T-cell (primary cell): ENCODE data around the gene ANKRD62. TPM values are rescaled to one million over a fixed set of nuclear protein-coding genes. Genes with fewer than 3 reads are reported as not detected.

ENCODE experiments used
- ATAC-seq, 4 experiments: fragments of 200-7000 bp in 3 of 4; fragments of 150-1000 bp in 1 of 4; cut with Tn5 transposase; replicated peaks in 1 of 4; 1 replicate in 3 of 4; 2 replicates in 1 of 4; pipeline ENCODE4 v1.10.0; 2021; ENCODE audit warnings: moderate library complexity in 3 of 4, mild to moderate bottlenecking in 2 of 4, moderate number of reproducible peaks in 1 of 4
- CTCF ChIA-PET, 2 donors: fragments of 300-600 bp; sonication (Branson Sonifier 250); formaldehyde crosslinking; loops; one replicate each; lab custom pipeline; 2022; ENCODE audit warnings: antibody characterized with exemption in 2 of 2; lab: Charles Lee
- POLR2A ChIA-PET, 2 donors: fragments of 300-600 bp; sonication (Branson Sonifier 250); formaldehyde crosslinking; loops; one replicate each; lab custom pipeline; 2022; ENCODE audit warnings: antibody characterized with exemption in 2 of 2; lab: Charles Lee
- DNase-seq, 35 experiments: peaks; one replicate each; pipeline versions ENCODE4 v3.0.0 to v3.0.0-alpha.2; 2013 to 2023
- H3K27ac ChIP-seq: one replicate; pipeline ENCODE4 v1.5.1; 2013; ENCODE audit warnings: low read length
- H3K27me3 ChIP-seq, 2 experiments: replicated peaks in 1 of 2; 1 replicate in 1 of 2; 2 replicates in 1 of 2; pipeline versions ENCODE4 v1.6.1 to v1.7.0; 2013; ENCODE audit warnings: low read length in 1 of 2, mixed read lengths in 1 of 2; ENCODE audit not compliant: control insufficient read depth in 2 of 2, insufficient read depth in 2 of 2; ENCODE audit errors: extremely low read depth in 1 of 2
- H3K36me3 ChIP-seq, 2 donors: 1 replicate in 1 of 2; 2 replicates in 1 of 2; pipeline versions ENCODE4 v1.6.1 to v1.7.0; 2013; ENCODE audit warnings: low read length in 1 of 2; ENCODE audit not compliant: control insufficient read depth in 2 of 2, insufficient read depth in 1 of 2; ENCODE audit errors: extremely low read depth in 1 of 2
- H3K4me1 ChIP-seq, 2 experiments: 1 replicate in 1 of 2; 2 replicates in 1 of 2; pipeline versions ENCODE4 v1.6.1 to v1.7.0; 2013; ENCODE audit warnings: low read length in 2 of 2, mixed read lengths in 1 of 2; ENCODE audit not compliant: insufficient read depth in 2 of 2, control insufficient read depth in 1 of 2; ENCODE audit errors: extremely low read depth in 1 of 2
- H3K4me3 ChIP-seq, 2 donors: 1 replicate in 1 of 2; 2 replicates in 1 of 2; pipeline versions ENCODE4 v1.5.1 to v1.7.0; 2013; ENCODE audit warnings: mild to moderate bottlenecking in 2 of 2, low read length in 1 of 2, moderate library complexity in 1 of 2; ENCODE audit not compliant: control insufficient read depth in 1 of 2; ENCODE audit errors: extremely low read depth in 1 of 2
- H3K9me3 ChIP-seq: 2 replicates; pipeline ENCODE4 v1.7.0; 2013
- H3K27ac Mint-ChIP-seq, 2 donors: one replicate each; pipeline ENCODE4 v1.8.0; 2020 to 2021; ENCODE audit warnings: mild to moderate bottlenecking in 2 of 2, mixed read lengths in 2 of 2
- H3K27me3 Mint-ChIP-seq, 2 donors: one replicate each; pipeline ENCODE4 v1.8.0; 2021 to 2022; ENCODE audit warnings: mixed read lengths in 2 of 2
- H3K36me3 Mint-ChIP-seq: one replicate; pipeline ENCODE4 v1.8.0; 2021; ENCODE audit warnings: mixed read lengths
- H3K4me1 Mint-ChIP-seq, 3 donors: one replicate each; pipeline ENCODE4 v1.8.0; 2020 to 2022; ENCODE audit warnings: mixed read lengths in 3 of 3, mild to moderate bottlenecking in 1 of 3
- H3K4me3 Mint-ChIP-seq, 3 donors: one replicate each; pipeline ENCODE4 v1.8.0; 2020 to 2022; ENCODE audit warnings: mild to moderate bottlenecking in 3 of 3, mixed read lengths in 3 of 3, moderate library complexity in 3 of 3
- H3K9me3 Mint-ChIP-seq, 3 donors: one replicate each; pipeline ENCODE4 v1.8.0; 2020 to 2022; ENCODE audit warnings: mixed read lengths in 3 of 3
- WGBS: methylation state at CpG from one replicate; pipeline ENCODE4 v1.1.5; 2013; ENCODE audit warnings: missing lambda C conversion rate; ENCODE audit not compliant: insufficient coverage; 5-methylcytosine and 5-hydroxymethylcytosine counted together
- total RNA-seq, 35 experiments: library from RNA in 6 of 35; stranded (reverse) in 6 of 35; fragments of 120-200 nt in 1 of 35; gene quantifications; one replicate each; pipeline versions ENCODE4 v1.2.1 to v1.2.4 and lab custom pipeline; 2013 to 2026

Gene ANKRD62
- total RNA-seq = not detected
- total RNA-seq (2013) = not detected
- 0 to 0.14 (median 0) reads per million in 29 experiments for total RNA-seq (lab: John Stamatoyannopoulos, UW)

DNA sequence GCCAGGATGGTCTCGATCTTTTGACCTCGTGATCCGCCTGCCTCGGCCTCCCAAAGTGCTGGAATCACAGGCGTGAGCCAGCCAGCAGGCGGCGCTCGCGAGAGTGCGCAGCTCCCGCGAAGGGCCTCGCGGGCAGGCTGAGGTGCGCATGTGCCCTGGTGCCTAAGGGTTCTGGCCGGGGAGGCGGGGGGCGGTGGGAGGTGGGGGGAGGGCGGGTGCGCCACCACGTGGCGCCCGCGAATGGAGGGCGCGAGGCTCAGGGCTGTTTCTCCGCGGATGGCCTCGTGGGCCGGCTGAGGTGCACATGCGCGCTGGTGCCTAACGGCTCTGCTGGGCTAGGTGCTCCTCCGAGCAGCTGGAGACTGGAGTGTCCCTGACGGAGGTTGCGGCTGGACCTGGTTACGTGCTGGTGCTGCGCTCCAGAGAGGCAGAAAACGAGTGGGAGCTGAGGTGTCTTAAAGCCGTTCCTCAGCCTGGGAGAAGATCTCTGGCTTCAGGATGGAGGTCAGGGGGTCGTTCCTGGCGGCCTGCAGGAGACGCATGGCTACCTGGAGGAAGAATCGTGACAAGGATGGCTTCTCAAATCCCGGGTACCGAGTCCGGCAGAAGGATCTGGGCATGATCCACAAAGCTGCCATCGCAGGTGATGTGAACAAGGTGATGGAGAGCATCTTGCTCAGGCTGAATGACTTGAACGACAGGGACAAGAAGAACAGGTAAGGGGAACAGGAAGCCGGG is at the start of gene ANKRD62:
ANKRD62 (plus strand) TSS at position 324 of the 738 bp plus-strand sequence; CDS start at position 499, 175 bp downstream.
- 91% methylated on average over 26 of the region's 50 CpGs for WGBS
- ChIA-PET POLR2A (no interaction called here), CTCF (no interaction called here)
- no peaks in the 10 kb centered on the region for H3K4me1 Mint-ChIP-seq
- H3K9me3 Mint-ChIP-seq = peaks cover 0 to 3% (median 0%) of the 10 kb centered on the region in 3 donors
- no peak within 1 kb of the TSS for H3K4me3 Mint-ChIP-seq
- H3K9me3 ChIP-seq = no peaks in the 10 kb centered on the region
- no peaks in the 10 kb centered on the region for H3K4me1 ChIP-seq
- no peak within 1 kb of the TSS for H3K27ac Mint-ChIP-seq
- H3K36me3 ChIP-seq = no peaks in the 10 kb centered on the region
- H3K4me3 ChIP-seq = no peak within 1 kb of the TSS
- ATAC-seq (no peak), DNase-seq (no peak)
- H3K27me3 ChIP-seq = peaks cover 0 to 6% of the 10 kb centered on the region in 2 experiments
- H3K27ac ChIP-seq = no peak within 1 kb of the TSS
- peaks cover 7 to 16% of the 10 kb centered on the region in 2 donors for H3K27me3 Mint-ChIP-seq
- no peaks in the 10 kb centered on the region for H3K36me3 Mint-ChIP-seq

DNA sequence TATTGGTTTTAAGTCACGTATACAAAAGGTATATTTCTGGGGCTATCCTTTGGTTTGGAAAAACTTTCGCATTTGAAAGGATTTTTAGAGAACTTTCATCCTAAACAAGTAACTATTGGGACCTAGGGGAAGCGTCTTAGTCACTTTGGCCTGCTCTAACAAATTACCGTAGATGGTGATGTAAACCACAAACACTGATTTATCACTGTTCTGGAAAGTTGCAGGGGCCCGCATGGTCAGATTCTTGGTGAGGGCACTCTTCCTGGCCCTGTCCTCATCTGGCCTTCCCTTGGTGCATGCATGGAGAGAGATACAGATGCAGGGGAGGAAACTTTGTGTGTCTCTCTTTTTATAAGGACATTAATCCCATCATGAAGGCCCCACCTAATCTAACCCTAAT is 49.1 kb upstream of the ANKRD62 start:
- CTCF ChIA-PET = no interaction called here
- no peak overlapping the region for H3K4me3 Mint-ChIP-seq

GRCh38 chr18:12046046-12046750 is 47.4 kb upstream of the ANKRD62 start:
- no peaks in the 10 kb centered on the region for H3K9me3 Mint-ChIP-seq
- H3K27me3 Mint-ChIP-seq = peaks cover 17 to 27% of the 10 kb centered on the region in 2 donors
- ATAC-seq (no peak), DNase-seq (no peak)
- Histone ChIP-seq H3K27ac (no peak overlapping the region), H3K4me3 (no peak overlapping the region), H3K9me3 (no peaks in the 10 kb centered on the region), H3K36me3 (no peaks in the 10 kb centered on the region), H3K4me1 (no peaks in the 10 kb centered on the region), H3K27me3 (peaks cover 0 to 20% of the 10 kb centered on the region in 2 experiments)
- H3K27ac Mint-ChIP-seq = no peak overlapping the region
- WGBS = 82% methylated on average over 15 of the region's 15 CpGs
- no peaks in the 10 kb centered on the region for H3K36me3 Mint-ChIP-seq
- H3K4me1 Mint-ChIP-seq = peaks cover 0 to 4% (median 0%) of the 10 kb centered on the region in 3 donors
- ChIA-PET POLR2A (no interaction called here), CTCF (no interaction called here)
- H3K4me3 Mint-ChIP-seq = no peak overlapping the region

More for the DNA sequence above, 49.1 kb upstream of the ANKRD62 start:
- no peaks in the 10 kb centered on the region for H3K36me3 Mint-ChIP-seq
- WGBS = 100% methylated on average over 1 of the region's 5 CpGs
- no peaks in the 10 kb centered on the region for H3K9me3 Mint-ChIP-seq
- peaks cover 17 to 27% of the 10 kb centered on the region in 2 donors for H3K27me3 Mint-ChIP-seq
- no peaks in the 10 kb centered on the region for H3K9me3 ChIP-seq
- ATAC-seq (no peak), DNase-seq (no peak)
- H3K27me3 ChIP-seq = peaks cover 0 to 20% of the 10 kb centered on the region in 2 experiments
- no peak overlapping the region for H3K4me3 ChIP-seq
- no peaks in the 10 kb centered on the region for H3K4me1 ChIP-seq
- no peaks in the 10 kb centered on the region for H3K36me3 ChIP-seq
- no peak overlapping the region for H3K27ac Mint-ChIP-seq
- POLR2A ChIA-PET = no interaction called here
- no peak overlapping the region for H3K27ac ChIP-seq
- no peaks in the 10 kb centered on the region for H3K4me1 Mint-ChIP-seq

- H3K9me3 ChIP-seq = no peaks in the 10 kb centered on the region
- 68% methylated on average over 7 of the region's 12 CpGs for WGBS
- H3K27me3 Mint-ChIP-seq = peaks cover 17 to 20% of the 10 kb centered on the region in 2 donors
- H3K27ac ChIP-seq = no peak overlapping the region
- ATAC-seq = no peak
- POLR2A ChIA-PET = no interaction called here
- H3K4me3 Mint-ChIP-seq = no peak overlapping the region
- H3K27me3 ChIP-seq = peaks cover 0 to 20% of the 10 kb centered on the region in 2 experiments
- no peaks in the 10 kb centered on the region for H3K36me3 ChIP-seq
- no peak overlapping the region for H3K27ac Mint-ChIP-seq
- no peaks in the 10 kb centered on the region for H3K4me1 ChIP-seq
- peaks cover 0 to 4% (median 0%) of the 10 kb centered on the region in 3 donors for H3K4me1 Mint-ChIP-seq
- no peaks in the 10 kb centered on the region for H3K9me3 Mint-ChIP-seq
- no peaks in the 10 kb centered on the region for H3K36me3 Mint-ChIP-seq
- no peak for DNase-seq
- no peak overlapping the region for H3K4me3 ChIP-seq
- CTCF ChIA-PET = no interaction called here
Measured at GRCh38 chr18:12046751-12047335, 46.8 kb upstream of the ANKRD62 start.

- no peaks in the 10 kb centered on the region for H3K9me3 ChIP-seq
- Mint-ChIP-seq H3K4me1 (peaks cover 0 to 4% (median 0%) of the 10 kb centered on the region in 3 donors), H3K36me3 (no peaks in the 10 kb centered on the region), H3K27me3 (peaks cover 16 to 19% of the 10 kb centered on the region in 2 donors), H3K9me3 (no peaks in the 10 kb centered on the region), H3K27ac (no peak overlapping the region), H3K4me3 (no peak overlapping the region)
- 88% methylated on average over 13 of the region's 20 CpGs for WGBS
- ATAC-seq = no peak
- ChIA-PET CTCF (interaction anchor here in 1 of 2 donors (0.7 to 0.8 kb wide), 2 partner anchors 9 to 224 kb away, joined by 3 read pairs; no protein-coding TSS in a partner anchor), POLR2A (no interaction called here)
- no peak overlapping the region for H3K4me3 ChIP-seq
- H3K27ac ChIP-seq = no peak overlapping the region
- H3K27me3 ChIP-seq = peaks cover 0 to 16% of the 10 kb centered on the region in 2 experiments
- H3K36me3 ChIP-seq = no peaks in the 10 kb centered on the region
- no peaks in the 10 kb centered on the region for H3K4me1 ChIP-seq
- no peak for DNase-seq
Measured at GRCh38 chr18:12048010-12048826, 45.4 kb upstream of the ANKRD62 start.

DNA sequence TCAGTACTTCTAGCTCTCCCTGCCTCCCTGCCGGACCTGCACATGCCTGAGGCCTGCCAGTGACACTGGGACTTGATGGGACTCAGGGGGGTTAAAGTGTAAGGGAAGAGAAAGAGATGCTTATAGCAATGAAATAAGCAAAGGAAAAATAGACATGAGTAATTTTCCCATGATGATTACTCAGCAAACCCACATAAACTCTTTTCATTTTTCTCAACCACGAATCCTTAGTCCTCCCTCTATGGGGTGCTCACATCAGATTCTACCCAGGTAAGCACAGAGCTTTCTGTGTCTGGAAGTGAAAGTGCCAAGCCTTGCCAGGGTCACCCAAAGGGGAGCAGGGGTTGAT is 44.8 kb upstream of the ANKRD62 start:
- POLR2A ChIA-PET = no interaction called here
- DNase-seq = no peak
- CTCF ChIA-PET = interaction anchor here in 1 of 2 donors (0.7 to 0.8 kb wide), 2 partner anchors 9 to 223 kb away, joined by 3 read pairs; no protein-coding TSS in a partner anchor
- H3K9me3 ChIP-seq = no peaks in the 10 kb centered on the region
- Mint-ChIP-seq H3K27ac (no peak overlapping the region), H3K27me3 (peaks cover 13 to 19% of the 10 kb centered on the region in 2 donors), H3K36me3 (no peaks in the 10 kb centered on the region), H3K4me3 (no peak overlapping the region), H3K4me1 (peaks cover 0 to 4% (median 0%) of the 10 kb centered on the region in 3 donors), H3K9me3 (no peaks in the 10 kb centered on the region)
- H3K4me1 ChIP-seq = no peaks in the 10 kb centered on the region
- ATAC-seq = no peak
- H3K36me3 ChIP-seq = no peaks in the 10 kb centered on the region
- no CpG with 5 or more reads among the region's 2 CpGs for WGBS
- H3K4me3 ChIP-seq = no peak overlapping the region
- H3K27ac ChIP-seq = no peak overlapping the region
- peaks cover 0 to 14% of the 10 kb centered on the region in 2 experiments for H3K27me3 ChIP-seq
